IPS-15b (cell line): ENCODE measurements around the gene CBFA2T2.

Experiments
- H3K27me3 ChIP-seq: one replicate; pipeline ENCODE4 v1.6.1; 2013; ENCODE audit warnings: low read length; ENCODE audit not compliant: control insufficient read depth, insufficient read depth
- H3K36me3 ChIP-seq: one replicate; pipeline ENCODE4 v1.6.1; 2013; ENCODE audit warnings: low read length; ENCODE audit not compliant: control insufficient read depth, insufficient read depth
- H3K4me1 ChIP-seq: one replicate; pipeline ENCODE4 v1.6.1; 2013; ENCODE audit warnings: mild to moderate bottlenecking, low read length; ENCODE audit not compliant: control insufficient read depth, insufficient read depth
- H3K4me3 ChIP-seq: one replicate; pipeline ENCODE4 v1.5.1; 2013; ENCODE audit warnings: low read depth, low read length
- H3K9ac ChIP-seq: one replicate; pipeline ENCODE4 v1.6.1; 2013; ENCODE audit warnings: low read depth, mild to moderate bottlenecking, low read length
- H3K9me3 ChIP-seq: one replicate; pipeline ENCODE4 v1.6.1; 2013; ENCODE audit warnings: mild to moderate bottlenecking, low read length; ENCODE audit not compliant: control insufficient read depth, insufficient read depth

CBFA2T2 gene

GRCh38 chr20:33601861-33602260, 112.0 kb downstream of the CBFA2T2 start:
- no peaks in the 10 kb centered on the region for H3K27me3 ChIP-seq
- H3K36me3 ChIP-seq = no peaks in the 10 kb centered on the region
- H3K9me3 ChIP-seq = no peaks in the 10 kb centered on the region
- no peaks in the 10 kb centered on the region for H3K4me1 ChIP-seq
- no peak overlapping the region for H3K4me3 ChIP-seq
- no peak overlapping the region for H3K9ac ChIP-seq

GRCh38 chr20:33602826-33603590, 113.1 kb downstream of the CBFA2T2 start:
- H3K4me3 ChIP-seq = no peak overlapping the region
- no peaks in the 10 kb centered on the region for H3K9me3 ChIP-seq
- H3K36me3 ChIP-seq = peaks cover 3% of the 10 kb centered on the region
- no peaks in the 10 kb centered on the region for H3K4me1 ChIP-seq
- no peaks in the 10 kb centered on the region for H3K27me3 ChIP-seq
- H3K9ac ChIP-seq = no peak overlapping the region

GRCh38 chr20:33604084-33604990, 114.4 kb downstream of the CBFA2T2 start:
- Histone ChIP-seq H3K9me3 (no peaks in the 10 kb centered on the region), H3K27me3 (no peaks in the 10 kb centered on the region), H3K36me3 (peaks cover 3% of the 10 kb centered on the region), H3K4me3 (no peak overlapping the region), H3K9ac (no peak overlapping the region), H3K4me1 (no peaks in the 10 kb centered on the region)

- Histone ChIP-seq H3K9me3 (no peaks in the 10 kb centered on the region), H3K36me3 (peaks cover 3% of the 10 kb centered on the region), H3K4me3 (no peak overlapping the region), H3K4me1 (no peaks in the 10 kb centered on the region), H3K9ac (no peak overlapping the region), H3K27me3 (no peaks in the 10 kb centered on the region)
Observed at GRCh38 chr20:33604991-33605370, 115.1 kb downstream of the CBFA2T2 start.

- no peaks in the 10 kb centered on the region for H3K9me3 ChIP-seq
- no peaks in the 10 kb centered on the region for H3K4me1 ChIP-seq
- H3K27me3 ChIP-seq = no peaks in the 10 kb centered on the region
- no peak overlapping the region for H3K9ac ChIP-seq
- peaks cover 3% of the 10 kb centered on the region for H3K36me3 ChIP-seq
- no peak overlapping the region for H3K4me3 ChIP-seq
Observed at GRCh38 chr20:33606118-33606771, 116.3 kb downstream of the CBFA2T2 start.

- no peak overlapping the region for H3K9ac ChIP-seq
- H3K27me3 ChIP-seq = no peaks in the 10 kb centered on the region
- no peaks in the 10 kb centered on the region for H3K4me1 ChIP-seq
- H3K36me3 ChIP-seq = peaks cover 3% of the 10 kb centered on the region
- no peak overlapping the region for H3K4me3 ChIP-seq
- no peaks in the 10 kb centered on the region for H3K9me3 ChIP-seq
Observed at GRCh38 chr20:33609504-33609903, 119.6 kb downstream of the CBFA2T2 start.

- H3K4me3 ChIP-seq = no peak overlapping the region
- H3K36me3 ChIP-seq = peaks cover 3% of the 10 kb centered on the region
- no peaks in the 10 kb centered on the region for H3K9me3 ChIP-seq
- H3K9ac ChIP-seq = no peak overlapping the region
- no peaks in the 10 kb centered on the region for H3K27me3 ChIP-seq
- no peaks in the 10 kb centered on the region for H3K4me1 ChIP-seq
Observed at GRCh38 chr20:33611106-33611505, 121.2 kb downstream of the CBFA2T2 start.

GRCh38 chr20:33612001-33612400, 122.1 kb downstream of the CBFA2T2 start:
- no peak overlapping the region for H3K9ac ChIP-seq
- H3K4me3 ChIP-seq = no peak overlapping the region
- no peaks in the 10 kb centered on the region for H3K27me3 ChIP-seq
- H3K9me3 ChIP-seq = no peaks in the 10 kb centered on the region
- peaks cover 3% of the 10 kb centered on the region for H3K36me3 ChIP-seq
- H3K4me1 ChIP-seq = no peaks in the 10 kb centered on the region

GRCh38 chr20:33621717-33622400, 132.0 kb downstream of the CBFA2T2 start:
- Histone ChIP-seq H3K9me3 (no peaks in the 10 kb centered on the region), H3K27me3 (no peaks in the 10 kb centered on the region), H3K9ac (no peak overlapping the region), H3K4me1 (no peaks in the 10 kb centered on the region), H3K4me3 (no peak overlapping the region), H3K36me3 (peaks cover 12% of the 10 kb centered on the region)

GRCh38 chr20:33622705-33623365, 132.9 kb downstream of the CBFA2T2 start:
- Histone ChIP-seq H3K9ac (no peak overlapping the region), H3K4me3 (no peak overlapping the region), H3K9me3 (no peaks in the 10 kb centered on the region), H3K27me3 (no peaks in the 10 kb centered on the region), H3K36me3 (peaks cover 15% of the 10 kb centered on the region), H3K4me1 (no peaks in the 10 kb centered on the region)

GRCh38 chr20:33624399-33624798, 134.5 kb downstream of the CBFA2T2 start:
- no peaks in the 10 kb centered on the region for H3K9me3 ChIP-seq
- no peak overlapping the region for H3K4me3 ChIP-seq
- no peaks in the 10 kb centered on the region for H3K27me3 ChIP-seq
- no peaks in the 10 kb centered on the region for H3K4me1 ChIP-seq
- H3K9ac ChIP-seq = no peak overlapping the region
- H3K36me3 ChIP-seq = peaks cover 18% of the 10 kb centered on the region
